K562 (cell line): ENCODE measurements around the gene ZIC2. TPM values are rescaled to one million over a fixed set of nuclear protein-coding genes. Genes with fewer than 3 reads are reported as not detected.

Experiments
- CHCHD3 ChIP-seq: fragments of 250-450 bp; sonication (Bioruptor Pico); IDR thresholded peaks from 2 replicates; pipeline ENCODE4 v2.1.2; 2022; ENCODE audit warnings: mild to moderate bottlenecking
- EGR1 ChIP-seq: fragments of 450-650 bp; conservative IDR thresholded peaks from 2 replicates; pipeline ENCODE4 v1.6.1; 2017; ENCODE audit warnings: mild to moderate bottlenecking
- HDAC2 ChIP-seq: fragments of 450-650 bp; IDR thresholded peaks from 2 replicates; pipeline ENCODE4 v1.6.1; 2016; ENCODE audit warnings: mild to moderate bottlenecking
- HNRNPH1 ChIP-seq: fragments of 200-400 bp; formaldehyde crosslinking; optimal IDR thresholded peaks from 2 replicates; pipeline ENCODE3; 2017; ENCODE audit warnings: low read depth, mild to moderate bottlenecking, low read length, moderate library complexity
- MXI1 ChIP-seq: IDR thresholded peaks from 2 replicates; pipeline ENCODE4 v1.6.1; 2011; ENCODE audit warnings: low read depth, mild to moderate bottlenecking, improper control_type of control experiment, low read length
- NR2F6 ChIP-seq: fragments of 450-650 bp; formaldehyde crosslinking; IDR thresholded peaks from 2 replicates; pipeline ENCODE4 v1.4.0; 2020; ENCODE audit warnings: mild to moderate bottlenecking
- NR3C1 ChIP-seq: sonication (generic); formaldehyde crosslinking; IDR thresholded peaks from 2 replicates; pipeline ENCODE4 v1.8.1; 2022; ENCODE audit warnings: missing genetic modification reagents
- PTTG1 ChIP-seq: fragments of 450-650 bp; IDR thresholded peaks from 2 replicates; pipeline ENCODE4 v1.6.1; 2016; ENCODE audit warnings: low read depth, mild to moderate bottlenecking, missing genetic modification characterization, missing compliant biosample characterization
- RERE ChIP-seq: sonication (generic); formaldehyde crosslinking; IDR thresholded peaks from 2 replicates; pipeline ENCODE4 v1.8.0; 2023; ENCODE audit warnings: missing genetic modification reagents, mild to moderate bottlenecking, borderline replicate concordance
- SPI1 ChIP-seq: IDR thresholded peaks from 2 replicates; pipeline ENCODE4 v1.6.1; 2011; ENCODE audit warnings: low read depth, low read length, control low read depth, borderline replicate concordance
- STAT6 ChIP-seq: sonication (generic); formaldehyde crosslinking; IDR thresholded peaks from 2 replicates; pipeline ENCODE4 v1.8.1; 2023; ENCODE audit warnings: mild to moderate bottlenecking, missing genetic modification reagents
- YY1 ChIP-seq, 3 experiments: IDR thresholded peaks; 2 replicates each; pipeline ENCODE4 v1.6.1; 2011; ENCODE audit warnings: low read length in 2 of 3, mild to moderate bottlenecking in 2 of 3, moderate library complexity in 2 of 3, borderline replicate concordance in 1 of 3, control low read depth in 1 of 3, low read depth in 1 of 3; ENCODE audit not compliant: insufficient read depth in 3 of 3, insufficient replicate concordance in 2 of 3, control insufficient read depth in 1 of 3, insufficient read length in 1 of 3; ENCODE audit errors: extremely low read depth in 1 of 3
- ZNF133 ChIP-seq: fragments of 250-450 bp; sonication (Bioruptor Pico); IDR thresholded peaks from 2 replicates; pipeline ENCODE4 v1.4.0; 2020; ENCODE audit warnings: mild to moderate bottlenecking
- ZNF174 ChIP-seq: fragments of 250-450 bp; sonication (Bioruptor Pico); IDR thresholded peaks from 2 replicates; pipeline ENCODE4 v1.4.0; 2020; ENCODE audit warnings: mild to moderate bottlenecking
- ZNF384 ChIP-seq: IDR thresholded peaks from 2 replicates; pipeline ENCODE4 v1.6.1; 2012; ENCODE audit warnings: low read depth, low read length, improper control_type of control experiment
- ZNF431 ChIP-seq: sonication (generic); formaldehyde crosslinking; IDR thresholded peaks from 2 replicates; pipeline ENCODE4 v1.8.0; 2022; ENCODE audit warnings: mild to moderate bottlenecking, missing genetic modification reagents
- ZNF696 ChIP-seq: fragments of 250-450 bp; sonication (Bioruptor Pico); conservative IDR thresholded peaks from 2 replicates; pipeline ENCODE4 v1.4.0; 2020; ENCODE audit warnings: mild to moderate bottlenecking, moderate library complexity
- polyA plus RNA-seq, 8 experiments: library from polyadenylated mRNA; depleted of rRNA in 4 of 8; stranded (reverse) in 5 of 8; unstranded in 3 of 8; fragments of >200 nt; fragmentation: Nextera tagmentation in 2 of 8; fragmentation: Illumina TruSeq in 1 of 8; extraction: Ambion mirVana in 2 of 8; extraction: Trizol in 1 of 8; gene quantifications; 2 replicates each; pipeline versions ENCODE4 v1.2.1 to v1.2.3, GENCODE V29; 2011 to 2014; ENCODE audit warnings: inconsistent platforms in 1 of 8, missing spikeins in 1 of 8
- total RNA-seq, 7 experiments: library from RNA; depleted of rRNA in 6 of 7; stranded (reverse); fragments of >200 nt in 6 of 7; fragmentation: Illumina TruSeq in 2 of 7; extraction: Trizol in 2 of 7; gene quantifications; 2 replicates each; pipeline versions ENCODE4 v1.2.1 to v1.2.3, GENCODE V29; 2011 to 2021; ENCODE audit warnings: low replicate concordance in 1 of 7
- TF ChIP-seq, protein P1 (sequence below): fragments of 450-650 bp; formaldehyde crosslinking; conservative IDR thresholded peaks from 2 replicates; pipeline ENCODE4 v1.4.0; 2022; ENCODE audit warnings: mild to moderate bottlenecking, missing genetic modification characterization

ZIC2 gene
- total and polyA plus RNA-seq, 9 of the 15 experiments (the other 6 are each of a cell fraction or from before 2014, with no cell fraction given) = 1.8 to 18.0 (median 4.5) TPM

DNA sequence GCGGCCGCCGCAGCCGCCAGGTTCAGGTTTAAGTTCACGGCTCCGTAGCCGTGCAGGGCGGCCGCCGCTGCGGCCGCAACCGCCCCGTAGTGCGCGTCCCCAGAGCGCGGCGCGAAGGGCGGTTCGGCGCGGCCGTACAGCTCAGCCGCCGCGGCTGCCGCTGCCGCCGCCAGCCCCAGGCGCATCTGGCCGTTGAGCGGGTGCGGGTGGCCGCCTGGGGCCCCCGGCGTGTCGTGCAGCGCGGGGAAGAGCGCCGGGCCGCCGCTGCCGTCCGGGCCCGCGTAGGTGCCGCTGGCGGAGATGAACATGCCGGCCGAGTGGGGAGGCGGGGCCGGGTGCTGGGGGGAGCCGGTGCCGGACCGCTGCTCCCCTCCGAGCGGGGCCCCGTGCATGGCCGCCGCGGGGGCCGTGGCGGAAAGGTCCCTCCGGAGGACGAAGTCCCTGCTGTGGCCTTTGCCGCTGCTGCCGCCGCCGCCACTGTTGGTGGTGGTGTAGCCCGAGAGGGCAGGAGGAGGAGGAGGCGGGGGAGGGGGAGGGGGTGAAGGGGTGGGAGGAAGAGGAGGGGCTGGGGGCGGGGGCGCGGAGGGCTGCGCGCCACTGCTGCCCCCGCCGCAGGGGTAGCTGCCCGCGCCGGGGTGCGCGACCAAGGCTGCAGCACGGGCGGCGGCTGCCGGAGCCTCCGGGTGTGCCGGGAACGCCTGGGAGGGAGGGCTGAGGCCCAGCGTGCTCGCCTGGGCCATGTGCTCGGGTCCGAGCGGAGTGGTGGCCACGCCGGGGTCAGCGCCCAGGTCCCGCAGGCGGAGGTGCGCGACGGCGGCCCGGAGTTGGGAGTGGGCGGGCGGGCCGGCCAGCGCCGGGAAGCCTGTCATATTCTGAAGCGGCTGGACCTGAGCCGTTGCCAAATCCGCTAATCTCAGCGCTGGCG, 10.7 kb upstream of the ZIC2 start (continued):
- TF ChIP-seq YY1 (IDR thresholded peaks at IDR 0.05; ENCODE audit: borderline replicate concordance in 1 of 3, control insufficient read depth in 1 of 3, extremely low read depth in 1 of 3, insufficient read depth in 3 of 3, insufficient read length in 1 of 3, insufficient replicate concordance in 2 of 3, low read depth in 1 of 3, low read length in 2 of 3) = peak in 1 of 3 experiments; percentile 19
- no peak for TF ChIP-seq NR3C1 (CRISPR knock-in tag)
- 0 out of 2 replicates have a peak, but pooled peaks have one; percentile 32 for TF ChIP-seq ZNF431 (CRISPR knock-in tag)
- TF ChIP-seq MXI1 = no peak
- no peak for TF ChIP-seq PTTG1 (tag)
- TF ChIP-seq CHCHD3 (CRISPR knock-in tag) = no peak
- TF ChIP-seq HNRNPH1 = no peak
- TF ChIP-seq HDAC2 = no peak
- TF ChIP-seq, protein P1, sequence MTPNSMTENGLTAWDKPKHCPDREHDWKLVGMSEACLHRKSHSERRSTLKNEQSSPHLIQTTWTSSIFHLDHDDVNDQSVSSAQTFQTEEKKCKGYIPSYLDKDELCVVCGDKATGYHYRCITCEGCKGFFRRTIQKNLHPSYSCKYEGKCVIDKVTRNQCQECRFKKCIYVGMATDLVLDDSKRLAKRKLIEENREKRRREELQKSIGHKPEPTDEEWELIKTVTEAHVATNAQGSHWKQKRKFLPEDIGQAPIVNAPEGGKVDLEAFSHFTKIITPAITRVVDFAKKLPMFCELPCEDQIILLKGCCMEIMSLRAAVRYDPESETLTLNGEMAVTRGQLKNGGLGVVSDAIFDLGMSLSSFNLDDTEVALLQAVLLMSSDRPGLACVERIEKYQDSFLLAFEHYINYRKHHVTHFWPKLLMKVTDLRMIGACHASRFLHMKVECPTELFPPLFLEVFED (CRISPR knock-in tag) = no peak
- TF ChIP-seq ZNF174 = no peak
- no peak for TF ChIP-seq EGR1
- no peak for TF ChIP-seq NR2F6 (CRISPR knock-in tag)
- TF ChIP-seq ZNF384 = no peak
- no peak for TF ChIP-seq SPI1
- TF ChIP-seq STAT6 = no peak
- TF ChIP-seq ZNF133 (CRISPR knock-in tag) = no peak
- TF ChIP-seq RERE (CRISPR knock-in tag) = no peak
- no peak for TF ChIP-seq ZNF696 (CRISPR knock-in tag)
